Renal pelvis (tissue), 12 donors: ENCODE results near the gene DYNLT5. TPM values are rescaled to one million over a fixed set of nuclear protein-coding genes. Genes with fewer than 3 reads are reported as not detected.
"Not testable (repeated sequence)": the region's sequence is repeated elsewhere in the genome, so short reads cannot be mapped to it uniquely, and the experiment has no call there.

Experiments
- DNase-seq: peaks from one replicate; pipeline ENCODE4 v3.0.0-alpha.2; 2013
- long read RNA-seq, 16 experiments: transcript quantifications; one replicate each; lab custom pipeline, GENCODE V29; 2026
- polyA plus RNA-seq, 3 donors: library from polyadenylated mRNA; unstranded; fragments of 120-200 nt; gene quantifications; one replicate each; pipeline ENCODE4 v1.2.1, GENCODE V29; 2013; ENCODE audit not compliant: insufficient read length in 3 of 3

The DYNLT5 gene
- polyA plus RNA-seq = 1 to 10 TPM; 1.7 to 2.2 (median 1.8) TPM
- long read RNA-seq, donor 1 = 0 reads
- long read RNA-seq, donor 2 = 0 reads
- long read RNA-seq, donor 3, partial matches to known transcripts = 0 of 1 reads
- long read RNA-seq, donor 3, other reads (novel, unspliced or antisense) = 0 of 1 reads
- long read RNA-seq, donor 4, partial matches to known transcripts = 0 of 1 reads
- long read RNA-seq, donor 4, other reads (novel, unspliced or antisense) = 0 of 1 reads
- long read RNA-seq, donor 5 = 0 reads
- long read RNA-seq, donor 6, partial matches to known transcripts = 0 of 2 reads
- long read RNA-seq, donor 6, other reads (novel, unspliced or antisense) = 0 of 2 reads
- long read RNA-seq, donor 7, partial matches to known transcripts = 0 of 1 reads
- long read RNA-seq, donor 7, other reads (novel, unspliced or antisense) = 0 of 1 reads
- long read RNA-seq, donor 8 = 0 reads
- long read RNA-seq, donor 9, partial matches to known transcripts = 0 of 1 reads
- long read RNA-seq, donor 9, other reads (novel, unspliced or antisense) = 0 of 1 reads
- long read RNA-seq, donor 10, partial matches to known transcripts = 0 of 2 reads
- long read RNA-seq, donor 10, other reads (novel, unspliced or antisense) = 0 of 2 reads
- long read RNA-seq, donor 11 = 0 reads
- long read RNA-seq, donor 12 = 0 reads
- long read RNA-seq, donor 13 = 0 reads
- long read RNA-seq, donor 14 = 0 reads
- long read RNA-seq, donor 15, partial matches to known transcripts = 0 of 1 reads
- long read RNA-seq, donor 15, other reads (novel, unspliced or antisense) = 0 of 1 reads
- long read RNA-seq, donor 16 = 0 reads

- peak; percentile 38 for DNase-seq
Measured at GRCh38 chr1:66752000-66752592, at the start of gene DYNLT5. Gene DYNLT5, plus strand, starts transcription at chr1:66752459. Its CDS starts 2,200 bp downstream, at chr1:66754659.

- DNase-seq = no peak
Measured at GRCh38 chr1:66704177-66704875, 47.9 kb upstream of the DYNLT5 start.

GRCh38 chr1:66705110-66705509, 47.1 kb upstream of the DYNLT5 start:
- no peak for DNase-seq

DNA sequence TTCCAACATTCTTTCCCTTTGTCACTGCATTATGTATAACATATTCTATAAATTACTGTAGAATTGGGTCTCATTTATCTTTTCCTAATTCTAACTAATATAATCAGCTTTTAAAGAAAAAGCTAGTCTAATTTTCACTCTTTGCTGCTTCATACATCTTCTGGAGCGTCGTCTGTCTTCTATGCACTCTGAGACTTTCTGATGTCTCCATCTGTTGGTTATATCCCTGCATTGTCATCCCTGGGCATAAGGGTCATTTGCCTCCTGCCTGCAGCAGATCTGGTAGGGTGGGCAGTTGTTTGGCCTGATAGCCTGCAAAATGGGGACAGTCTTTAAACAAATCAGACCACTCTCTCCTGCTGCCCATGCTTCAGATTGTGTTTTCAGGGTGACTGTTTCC, 40.8 kb upstream of the DYNLT5 start:
- DNase-seq = no peak

GRCh38 chr1:66712839-66713238, 39.4 kb upstream of the DYNLT5 start:
- DNase-seq = no peak

- DNase-seq = no peak
Measured at GRCh38 chr1:66723985-66724384, 28.3 kb upstream of the DYNLT5 start.

- peak; percentile 69 for DNase-seq
Measured at GRCh38 chr1:66725885-66726665, 26.2 kb upstream of the DYNLT5 start.

DNA sequence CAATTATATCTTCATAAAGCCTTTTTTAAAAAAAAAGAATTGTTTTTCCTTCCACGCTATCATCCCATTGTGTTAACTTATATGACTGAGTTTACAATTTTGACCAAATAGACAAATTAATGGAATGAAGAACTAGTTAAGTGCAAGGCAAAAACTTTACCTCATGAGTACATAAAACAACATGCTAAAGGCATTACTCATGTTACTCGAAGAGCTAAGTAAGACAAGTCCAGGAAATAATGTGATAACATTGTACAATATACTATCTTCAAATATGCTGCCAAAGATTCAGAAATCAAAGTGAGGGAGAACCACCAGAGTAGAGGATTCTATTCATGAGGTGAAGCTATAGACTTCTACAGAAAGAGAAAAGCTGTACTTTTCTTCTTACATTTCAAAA, 24.2 kb upstream of the DYNLT5 start:
- no peak for DNase-seq

DNA sequence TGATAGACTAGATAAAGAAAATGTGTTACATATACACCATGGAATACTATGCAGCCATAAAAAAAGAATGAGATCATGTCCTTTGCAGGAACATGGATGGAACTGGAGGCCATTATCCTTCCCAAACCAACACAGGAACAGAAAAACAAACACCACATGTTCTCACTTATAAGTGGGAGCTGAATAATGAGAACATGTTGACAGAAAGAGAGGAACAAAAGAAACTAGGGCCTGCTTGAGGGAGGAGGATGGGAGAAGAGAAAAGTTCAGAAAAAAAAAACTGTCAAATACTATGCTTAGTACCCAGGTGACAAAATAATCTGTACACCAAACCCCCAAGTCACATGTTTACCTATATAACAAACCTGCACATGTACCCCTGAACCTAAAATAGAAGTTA, 23.5 kb upstream of the DYNLT5 start:
- DNase-seq = not testable (repeated sequence)

DNA sequence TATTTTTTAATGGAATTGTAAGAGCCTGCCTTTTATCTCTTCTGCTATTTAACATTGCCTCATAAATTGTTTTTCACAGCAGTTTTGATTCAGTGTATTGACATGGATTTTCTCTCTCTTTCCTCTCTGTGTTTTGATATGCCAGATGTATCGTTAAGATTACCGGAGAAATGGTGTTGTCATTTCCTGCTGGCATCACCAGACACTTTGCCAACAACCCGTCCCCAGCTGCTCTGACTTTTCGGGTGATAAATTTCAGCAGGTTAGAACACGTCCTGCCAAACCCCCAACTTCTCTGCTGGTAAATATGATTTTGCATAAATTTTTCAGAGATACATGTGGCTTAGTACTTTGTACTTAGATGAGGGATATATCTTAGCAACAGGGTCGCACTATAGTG, 23.1 kb upstream of the DYNLT5 start:
- DNase-seq = no peak

DNA sequence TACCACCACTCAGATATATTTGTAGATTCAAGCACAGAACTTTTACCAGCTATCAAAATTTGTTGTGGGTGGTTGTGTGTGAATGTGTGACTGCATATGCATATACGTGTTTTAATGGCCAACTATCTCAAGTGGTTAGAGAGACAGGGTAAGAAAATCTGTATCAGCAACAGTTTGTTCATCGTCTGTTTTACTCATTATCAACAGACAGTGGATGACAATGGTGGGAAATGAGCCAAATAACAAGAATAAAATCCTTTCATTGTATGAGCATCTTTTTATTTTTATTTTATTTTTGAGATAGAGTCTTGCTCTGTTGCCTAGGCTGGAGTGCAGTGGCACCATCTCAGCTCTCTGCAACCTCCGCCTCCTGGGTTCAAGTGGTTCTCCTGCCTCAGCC, 22.7 kb upstream of the DYNLT5 start:
- no peak for DNase-seq

GRCh38 chr1:66730462-66730861, 21.8 kb upstream of the DYNLT5 start:
- DNase-seq = no peak

GRCh38 chr1:66731170-66731865, 20.9 kb upstream of the DYNLT5 start:
- no peak for DNase-seq

DNA sequence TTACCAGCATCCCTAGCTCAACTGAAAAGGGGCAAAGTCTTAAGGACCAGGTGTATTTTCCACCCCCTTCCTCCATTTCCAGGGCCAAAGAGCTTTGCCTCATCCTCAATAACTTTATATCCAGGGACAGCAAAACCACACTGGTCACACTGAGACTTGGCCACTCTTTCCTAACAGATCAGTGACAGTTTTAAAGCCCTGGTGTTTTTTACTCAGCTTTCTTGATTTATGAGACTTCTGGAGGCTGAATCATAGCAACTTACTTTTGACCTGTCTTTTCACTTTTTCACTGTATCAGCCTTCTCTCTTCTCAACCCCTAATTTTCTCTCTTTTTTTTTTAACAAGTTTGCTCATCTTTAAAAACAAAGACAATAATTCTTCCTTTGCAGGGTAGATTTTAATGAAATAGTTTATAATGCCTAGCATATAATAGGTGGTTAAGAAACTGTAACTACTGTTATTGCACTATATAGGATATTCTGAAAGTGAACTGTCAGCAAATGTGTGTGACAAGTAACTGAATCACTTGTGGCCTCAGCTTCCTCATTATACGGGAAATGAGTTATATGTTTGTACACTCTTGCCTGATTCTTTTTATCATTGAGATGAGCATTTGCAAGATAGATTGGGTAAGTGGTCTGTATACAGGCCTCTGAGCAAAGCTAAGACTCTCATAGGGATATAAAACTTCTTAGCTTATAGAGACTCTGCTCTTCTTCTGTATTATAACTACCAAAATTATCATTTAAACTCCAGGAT, 19.7 kb upstream of the DYNLT5 start:
- DNase-seq = no peak

GRCh38 chr1:66733348-66734017, 18.8 kb upstream of the DYNLT5 start:
- DNase-seq = no peak

DNA sequence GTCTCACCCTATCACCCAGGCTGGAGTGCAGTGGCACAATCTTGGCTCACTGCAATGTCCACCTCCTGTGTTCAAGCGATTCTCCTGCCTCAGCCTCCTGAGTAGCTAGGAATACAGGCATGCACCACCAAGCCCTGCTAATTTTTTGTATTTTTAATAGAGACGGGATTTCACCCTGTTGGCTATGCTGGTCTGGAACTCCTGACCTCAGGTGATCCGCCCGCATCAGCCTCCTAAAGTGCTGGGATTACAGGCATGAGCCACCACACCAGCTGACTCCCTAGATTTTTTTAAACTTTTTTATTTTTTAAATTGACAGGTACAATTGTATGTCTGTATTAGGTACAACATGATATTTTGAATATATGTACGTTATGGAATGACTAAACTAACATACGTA, 17.7 kb upstream of the DYNLT5 start:
- not testable (repeated sequence) for DNase-seq

GRCh38 chr1:66737836-66738235, 14.4 kb upstream of the DYNLT5 start:
- no peak for DNase-seq

DNA sequence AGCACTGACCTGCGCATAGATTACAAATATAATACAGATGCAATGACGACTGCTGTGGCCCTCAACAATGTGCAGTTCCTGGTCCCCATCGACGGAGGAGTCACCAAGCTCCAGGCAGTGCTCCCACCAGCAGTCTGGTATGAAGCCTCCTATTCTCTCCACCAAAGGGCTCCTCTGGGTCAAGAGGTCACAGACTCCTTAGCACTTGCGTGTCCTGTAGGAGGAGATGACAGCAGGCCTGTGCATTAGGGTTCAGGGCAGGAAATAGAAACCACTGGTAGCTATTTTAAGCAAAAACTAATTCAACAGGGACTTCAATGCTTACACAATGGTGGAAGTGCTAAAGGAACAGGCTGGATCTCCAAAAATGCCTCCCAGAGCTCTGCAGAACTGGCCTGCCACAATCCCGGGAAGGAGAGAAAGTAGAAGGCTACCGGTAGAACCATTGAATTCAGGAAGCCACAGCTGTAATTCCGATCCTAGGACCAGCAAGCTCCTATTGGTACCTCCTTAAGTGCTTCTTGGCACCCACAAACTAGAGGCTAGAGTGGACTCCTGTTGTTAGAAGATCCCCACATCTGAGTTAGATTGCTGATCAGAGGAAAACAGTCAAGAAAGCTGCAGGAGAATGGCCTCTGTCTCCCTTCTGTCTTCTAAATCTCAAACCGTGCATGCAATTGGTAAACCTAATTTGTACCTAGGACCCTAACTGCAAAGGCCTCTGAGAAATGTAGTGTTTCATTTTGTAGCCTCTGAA, 12.7 kb upstream of the DYNLT5 start:
- DNase-seq = no peak
